ENCODE results near the gene ART5.
"Not testable (repeated sequence)": the region's sequence is repeated elsewhere in the genome, so short reads cannot be mapped to it uniquely, and the experiment has no call there.

ART5 gene

GRCh38 chr11:3610846-3611245, 30.9 kb downstream of the ART5 start:
- no peak for DNase-seq (ENCODE audit: low read depth)
- no peak overlapping the region for H3K4me3 ChIP-seq (ENCODE audit: low read depth, low read length)
- TF ChIP-seq MYC (IDR thresholded peaks at IDR 0.05; ENCODE audit: low read depth, low read length) (no peak), CTCF (IDR thresholded peaks at IDR 0.05; ENCODE audit: low read depth, low read length) (no peak), MAX (IDR thresholded peaks at IDR 0.05; ENCODE audit: low read depth, low read length) (no peak), POLR2A (IDR thresholded peaks at IDR 0.05; ENCODE audit: extremely low read depth, insufficient read length) (no peak)

- TF ChIP-seq CTCF (IDR thresholded peaks at IDR 0.05; ENCODE audit: low read depth, low read length) (peak; percentile 82), MAX (IDR thresholded peaks at IDR 0.05; ENCODE audit: low read depth, low read length) (no peak)
- peak; percentile 51 for DNase-seq (ENCODE audit: low read depth)
- H3K4me3 ChIP-seq (ENCODE audit: low read depth, low read length), result no peak overlapping the region
These were observed 32.2 kb downstream of the ART5 start for GRCh38 chr11:3609416-3610265.

GRCh38 chr11:3605771-3606203, 36.0 kb downstream of the ART5 start:
- H3K4me3 ChIP-seq (ENCODE audit: low read depth, low read length), result no peak overlapping the region
- TF ChIP-seq CTCF (IDR thresholded peaks at IDR 0.05; ENCODE audit: low read depth, low read length), result no peak
- no peak for TF ChIP-seq MYC (IDR thresholded peaks at IDR 0.05; ENCODE audit: low read depth, low read length)
- no peak for TF ChIP-seq MAX (IDR thresholded peaks at IDR 0.05; ENCODE audit: low read depth, low read length)
- no peak for TF ChIP-seq POLR2A (IDR thresholded peaks at IDR 0.05; ENCODE audit: extremely low read depth, insufficient read length)
- DNase-seq (ENCODE audit: low read depth), result no peak

GRCh38 chr11:3605283-3605662, 36.5 kb downstream of the ART5 start:
- no peak for TF ChIP-seq MAX (IDR thresholded peaks at IDR 0.05; ENCODE audit: low read depth, low read length)
- TF ChIP-seq CTCF (IDR thresholded peaks at IDR 0.05; ENCODE audit: low read depth, low read length), result no peak
- TF ChIP-seq MYC (IDR thresholded peaks at IDR 0.05; ENCODE audit: low read depth, low read length), result no peak
- TF ChIP-seq POLR2A (IDR thresholded peaks at IDR 0.05; ENCODE audit: extremely low read depth, insufficient read length), result no peak
- no peak for DNase-seq (ENCODE audit: low read depth)
- no peak overlapping the region for H3K4me3 ChIP-seq (ENCODE audit: low read depth, low read length)

- no peak for DNase-seq (ENCODE audit: low read depth)
- TF ChIP-seq CTCF (IDR thresholded peaks at IDR 0.05; ENCODE audit: low read depth, low read length) (no peak), POLR2A (IDR thresholded peaks at IDR 0.05; ENCODE audit: extremely low read depth, insufficient read length) (no peak), MAX (IDR thresholded peaks at IDR 0.05; ENCODE audit: low read depth, low read length) (no peak)
- H3K4me3 ChIP-seq (ENCODE audit: low read depth, low read length), result no peak overlapping the region
These were observed 37.6 kb downstream of the ART5 start for GRCh38 chr11:3604167-3604566.

- DNase-seq (ENCODE audit: low read depth); H3K4me3 ChIP-seq (ENCODE audit: low read depth, low read length): not testable (repeated sequence)
These were observed 41.6 kb downstream of the ART5 start for GRCh38 chr11:3600201-3600600.

GRCh38 chr11:3597743-3598142, 44.0 kb downstream of the ART5 start:
- not testable (repeated sequence) for DNase-seq (ENCODE audit: low read depth)

GRCh38 chr11:3591326-3591725, 50.5 kb downstream of the ART5 start:
- not testable (repeated sequence) for H3K4me3 ChIP-seq (ENCODE audit: low read depth, low read length); DNase-seq (ENCODE audit: low read depth)

More at GRCh38 chr11:3597743-3598142, 44.0 kb downstream of the ART5 start:
- not testable (repeated sequence) for H3K4me3 ChIP-seq (ENCODE audit: low read depth, low read length)

- not testable (repeated sequence) for H3K4me3 ChIP-seq (ENCODE audit: low read depth, low read length); DNase-seq (ENCODE audit: low read depth)
These were observed 51.6 kb downstream of the ART5 start for GRCh38 chr11:3590193-3590592.

GRCh38 chr11:3588776-3589175, 53.0 kb downstream of the ART5 start:
- not testable (repeated sequence) for DNase-seq (ENCODE audit: low read depth); H3K4me3 ChIP-seq (ENCODE audit: low read depth, low read length)

Measured in NB4 (cell line).